ENCODE results near the gene RDM1.

The RDM1 gene

GRCh38 chr17:35973333-35974260 lies 43.0 kb upstream of the RDM1 start:
- Histone ChIP-seq H3K9me3 (replicated peaks; ENCODE audit: insufficient read depth, low read length) (no peaks in the 10 kb centered on the region), H3K79me2 (ENCODE audit: low read length) (no peaks in the 10 kb centered on the region), H3K4me2 (ENCODE audit: low read depth, low read length) (no peak overlapping the region), H4K20me1 (ENCODE audit: insufficient read depth, low read length) (no peaks in the 10 kb centered on the region), H3F3A (ENCODE audit: insufficient read depth, low read length) (no peaks in the 10 kb centered on the region), H3K27me3 (replicated peaks; ENCODE audit: insufficient read depth, low read length) (no peaks in the 10 kb centered on the region), H3K4me3 (ENCODE audit: low read length) (no peak overlapping the region), H3K27ac (ENCODE audit: low read length) (no peak overlapping the region), H3K9ac (ENCODE audit: low read length) (no peak overlapping the region), H3K36me3 (replicated peaks; ENCODE audit: insufficient read depth, low read length) (no peaks in the 10 kb centered on the region), H3K4me1 (ENCODE audit: low read length) (peaks cover 15% of the 10 kb centered on the region), H3K9me2 (replicated peaks; ENCODE audit: insufficient read depth, low read length) (no peaks in the 10 kb centered on the region), H2AFZ (ENCODE audit: low read length) (no peak overlapping the region)
- DNase-seq: no peak
- no peak for TF ChIP-seq EZH2 (optimal IDR thresholded peaks at IDR 0.05; ENCODE audit: low read depth, low read length)
- no peak for TF ChIP-seq EZH2phosphoT487 (IDR thresholded peaks at IDR 0.05; ENCODE audit: low read length)
- no peak for TF ChIP-seq CTCF (IDR thresholded peaks at IDR 0.05; ENCODE audit: low read length)

GRCh38 chr17:35972945-35973332 lies 42.4 kb upstream of the RDM1 start:
- no peaks in the 10 kb centered on the region for H4K20me1 ChIP-seq (ENCODE audit: insufficient read depth, low read length)
- H3K36me3 ChIP-seq (replicated peaks; ENCODE audit: insufficient read depth, low read length): no peaks in the 10 kb centered on the region
- H3K4me1 ChIP-seq (ENCODE audit: low read length): peaks cover 15% of the 10 kb centered on the region
- no peak for TF ChIP-seq EZH2phosphoT487 (IDR thresholded peaks at IDR 0.05; ENCODE audit: low read length)
- no peak for TF ChIP-seq EZH2 (optimal IDR thresholded peaks at IDR 0.05; ENCODE audit: low read depth, low read length)
- TF ChIP-seq CTCF (IDR thresholded peaks at IDR 0.05; ENCODE audit: low read length): no peak
- H3K79me2 ChIP-seq (ENCODE audit: low read length): no peaks in the 10 kb centered on the region
- no peaks in the 10 kb centered on the region for H3K9me3 ChIP-seq (replicated peaks; ENCODE audit: insufficient read depth, low read length)
- H3K4me2 ChIP-seq (ENCODE audit: low read depth, low read length): no peak overlapping the region
- no peaks in the 10 kb centered on the region for H3K9me2 ChIP-seq (replicated peaks; ENCODE audit: insufficient read depth, low read length)
- no peak for DNase-seq
- H3K27ac ChIP-seq (ENCODE audit: low read length): no peak overlapping the region
- no peak overlapping the region for H3K4me3 ChIP-seq (ENCODE audit: low read length)
- no peak overlapping the region for H3K9ac ChIP-seq (ENCODE audit: low read length)
- H3F3A ChIP-seq (ENCODE audit: insufficient read depth, low read length): no peaks in the 10 kb centered on the region
- H3K27me3 ChIP-seq (replicated peaks; ENCODE audit: insufficient read depth, low read length): no peaks in the 10 kb centered on the region
- H2AFZ ChIP-seq (ENCODE audit: low read length): no peak overlapping the region

- Histone ChIP-seq H3K36me3 (replicated peaks; ENCODE audit: insufficient read depth, low read length) (no peaks in the 10 kb centered on the region), H3K9me3 (replicated peaks; ENCODE audit: insufficient read depth, low read length) (no peaks in the 10 kb centered on the region), H4K20me1 (ENCODE audit: insufficient read depth, low read length) (no peaks in the 10 kb centered on the region), H3K9ac (ENCODE audit: low read length) (no peak overlapping the region), H3K9me2 (replicated peaks; ENCODE audit: insufficient read depth, low read length) (no peaks in the 10 kb centered on the region), H3K27ac (ENCODE audit: low read length) (no peak overlapping the region), H3F3A (ENCODE audit: insufficient read depth, low read length) (no peaks in the 10 kb centered on the region), H3K27me3 (replicated peaks; ENCODE audit: insufficient read depth, low read length) (no peaks in the 10 kb centered on the region), H3K4me3 (ENCODE audit: low read length) (no peak overlapping the region), H3K4me1 (ENCODE audit: low read length) (peaks cover 15% of the 10 kb centered on the region), H3K79me2 (ENCODE audit: low read length) (no peaks in the 10 kb centered on the region), H3K4me2 (ENCODE audit: low read depth, low read length) (no peak overlapping the region), H2AFZ (ENCODE audit: low read length) (no peak overlapping the region)
- no peak for DNase-seq
- TF ChIP-seq EZH2phosphoT487 (IDR thresholded peaks at IDR 0.05; ENCODE audit: low read length): no peak
- no peak for TF ChIP-seq EZH2 (optimal IDR thresholded peaks at IDR 0.05; ENCODE audit: low read depth, low read length)
- no peak for TF ChIP-seq CTCF (IDR thresholded peaks at IDR 0.05; ENCODE audit: low read length)
These were observed 42.0 kb upstream of the RDM1 start for GRCh38 chr17:35972535-35972934.

Measured in MM.1S (cell line).